ENCODE results near the gene DENND1A. TPM values are rescaled to one million over a fixed set of nuclear protein-coding genes. Genes with fewer than 3 reads are reported as not detected.

The DENND1A gene
- total RNA-seq, 3 donors from 2014 or later = 18.4 to 21.3 (median 20.1) TPM

DNA sequence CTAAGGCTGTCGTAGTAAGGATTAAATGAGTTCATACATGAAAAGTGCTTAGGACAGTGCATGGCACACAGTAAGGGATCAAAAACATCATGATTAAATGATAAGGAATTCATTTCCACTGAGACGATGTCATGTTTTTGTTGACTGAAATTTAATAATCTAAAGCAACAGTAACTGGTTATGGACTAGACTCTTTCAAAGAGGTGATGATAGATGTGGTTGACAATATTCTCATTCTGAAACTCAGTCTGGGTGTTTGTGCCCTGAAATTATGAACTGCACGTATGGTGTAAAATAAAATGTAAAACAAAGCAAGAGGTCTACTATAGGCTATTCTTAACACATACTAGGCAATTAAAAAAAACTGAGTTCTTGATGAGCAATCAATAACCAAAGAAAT is 280.0 kb downstream of the DENND1A start:
- Histone ChIP-seq H3K4me1 (no peaks in the 10 kb centered on the region), H3K27me3 (no peaks in the 10 kb centered on the region), H3K27ac (no peak overlapping the region), H3K9me3 (no peaks in the 10 kb centered on the region), H3K36me3 (no peaks in the 10 kb centered on the region), H3K4me3 (no peak overlapping the region)
- intact Hi-C loops (cut with DNase I; ENCODE audit: low total_unique reads) = no loop called here
- no peak for DNase-seq (ENCODE audit: low spot score in 2 of 2)
- no peak for TF ChIP-seq POLR2A (IDR thresholded peaks at IDR 0.05)
- TF ChIP-seq CTCF (IDR thresholded peaks at IDR 0.05) = no peak
- TF ChIP-seq POLR2AphosphoS5 (IDR thresholded peaks at IDR 0.05) = no peak

DNA sequence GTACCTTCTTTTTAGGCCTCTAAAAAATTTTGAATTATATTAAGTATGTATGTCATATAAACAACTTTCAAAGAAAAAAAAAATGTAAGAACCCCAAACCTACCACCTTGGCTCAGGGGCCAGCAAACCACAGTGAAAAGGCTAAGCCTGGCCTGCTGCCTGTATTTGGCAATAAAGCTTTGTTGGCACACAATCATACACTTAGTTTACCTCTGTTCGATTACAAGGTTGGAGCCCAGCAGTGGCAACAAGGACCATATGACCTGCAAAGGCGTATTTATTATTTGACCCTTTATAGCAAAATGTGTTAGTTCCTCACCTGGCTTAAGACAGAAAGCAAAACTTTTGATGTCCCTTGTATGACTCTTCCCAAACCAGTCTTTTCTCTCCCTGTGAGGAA is 282.8 kb downstream of the DENND1A start:
- no peaks in the 10 kb centered on the region for H3K4me1 ChIP-seq
- no peak overlapping the region for H3K27ac ChIP-seq
- TF ChIP-seq CTCF (IDR thresholded peaks at IDR 0.05) = no peak
- no peak for TF ChIP-seq POLR2A (IDR thresholded peaks at IDR 0.05)
- TF ChIP-seq POLR2AphosphoS5 (IDR thresholded peaks at IDR 0.05) = no peak
- H3K9me3 ChIP-seq = no peaks in the 10 kb centered on the region
- DNase-seq (ENCODE audit: low spot score in 2 of 2) = no peak
- H3K4me3 ChIP-seq = no peak overlapping the region
- H3K27me3 ChIP-seq = no peaks in the 10 kb centered on the region
- no peaks in the 10 kb centered on the region for H3K36me3 ChIP-seq
- intact Hi-C loops (cut with DNase I; ENCODE audit: low total_unique reads) = no loop called here

DNA sequence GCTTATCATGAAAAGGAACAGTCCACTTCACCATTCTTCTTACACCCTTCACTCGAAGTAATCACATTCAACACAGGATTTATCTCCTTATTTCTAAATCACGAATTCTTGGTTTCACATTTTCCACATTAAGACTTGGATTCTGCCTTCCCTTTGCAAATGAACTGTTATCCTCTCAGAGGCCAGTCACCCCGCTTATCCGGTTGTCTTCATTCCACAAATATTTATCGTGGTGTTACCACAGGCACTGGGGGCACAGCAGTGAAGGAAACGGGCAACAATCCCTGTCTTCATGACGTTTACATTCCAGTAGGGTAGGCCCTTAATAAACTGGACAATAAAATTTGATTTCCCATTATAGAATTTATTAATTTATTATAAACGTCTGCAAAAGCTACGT is 284.2 kb downstream of the DENND1A start:
- Histone ChIP-seq H3K27ac (no peak overlapping the region), H3K9me3 (no peaks in the 10 kb centered on the region), H3K4me1 (no peaks in the 10 kb centered on the region), H3K4me3 (no peak overlapping the region), H3K36me3 (no peaks in the 10 kb centered on the region), H3K27me3 (no peaks in the 10 kb centered on the region)
- TF ChIP-seq POLR2A (IDR thresholded peaks at IDR 0.05) (no peak), CTCF (IDR thresholded peaks at IDR 0.05) (no peak), POLR2AphosphoS5 (IDR thresholded peaks at IDR 0.05) (no peak)
- DNase-seq (ENCODE audit: low spot score in 2 of 2) = no peak
- intact Hi-C loops (cut with DNase I; ENCODE audit: low total_unique reads) = no loop called here

GRCh38 chr9:123645126-123645525 is 284.8 kb downstream of the DENND1A start:
- Histone ChIP-seq H3K4me1 (no peaks in the 10 kb centered on the region), H3K27ac (no peak overlapping the region), H3K27me3 (no peaks in the 10 kb centered on the region), H3K36me3 (no peaks in the 10 kb centered on the region), H3K4me3 (no peak overlapping the region), H3K9me3 (no peaks in the 10 kb centered on the region)
- TF ChIP-seq POLR2AphosphoS5 (IDR thresholded peaks at IDR 0.05) (no peak), CTCF (IDR thresholded peaks at IDR 0.05) (no peak), POLR2A (IDR thresholded peaks at IDR 0.05) (no peak)
- intact Hi-C loops (cut with DNase I; ENCODE audit: low total_unique reads) = no loop called here
- no peak for DNase-seq (ENCODE audit: low spot score in 2 of 2)

- Histone ChIP-seq H3K9me3 (no peaks in the 10 kb centered on the region), H3K27me3 (no peaks in the 10 kb centered on the region), H3K27ac (peak overlapping the region in 1 of 2 donors; percentile 37), H3K36me3 (no peaks in the 10 kb centered on the region), H3K4me3 (no peak overlapping the region), H3K4me1 (no peaks in the 10 kb centered on the region)
- peak in 1 of 2 donors; percentile 50 for DNase-seq (ENCODE audit: low spot score in 2 of 2)
- intact Hi-C loops (cut with DNase I; ENCODE audit: low total_unique reads) = no loop called here
- TF ChIP-seq POLR2AphosphoS5 (IDR thresholded peaks at IDR 0.05) (peak in 1 of 3 donors; percentile 6), POLR2A (IDR thresholded peaks at IDR 0.05) (no peak), CTCF (IDR thresholded peaks at IDR 0.05) (no peak)
Measured at GRCh38 chr9:123643518-123643917, 286.4 kb downstream of the DENND1A start.
